GM19438 (cell line): ENCODE measurements around the gene PPY.
"Not testable (repeated sequence)": the region's sequence is repeated elsewhere in the genome, so short reads cannot be mapped to it uniquely, and the experiment has no call there.

Source experiments
- ATAC-seq: cut with Tn5 transposase; IDR thresholded peaks from one replicate; pipeline ENCODE4 v1.9.1; 2021; ENCODE audit warnings: low read depth; ENCODE audit not compliant: unreplicated experiment

The PPY gene, protein sequence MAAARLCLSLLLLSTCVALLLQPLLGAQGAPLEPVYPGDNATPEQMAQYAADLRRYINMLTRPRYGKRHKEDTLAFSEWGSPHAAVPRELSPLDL

DNA sequence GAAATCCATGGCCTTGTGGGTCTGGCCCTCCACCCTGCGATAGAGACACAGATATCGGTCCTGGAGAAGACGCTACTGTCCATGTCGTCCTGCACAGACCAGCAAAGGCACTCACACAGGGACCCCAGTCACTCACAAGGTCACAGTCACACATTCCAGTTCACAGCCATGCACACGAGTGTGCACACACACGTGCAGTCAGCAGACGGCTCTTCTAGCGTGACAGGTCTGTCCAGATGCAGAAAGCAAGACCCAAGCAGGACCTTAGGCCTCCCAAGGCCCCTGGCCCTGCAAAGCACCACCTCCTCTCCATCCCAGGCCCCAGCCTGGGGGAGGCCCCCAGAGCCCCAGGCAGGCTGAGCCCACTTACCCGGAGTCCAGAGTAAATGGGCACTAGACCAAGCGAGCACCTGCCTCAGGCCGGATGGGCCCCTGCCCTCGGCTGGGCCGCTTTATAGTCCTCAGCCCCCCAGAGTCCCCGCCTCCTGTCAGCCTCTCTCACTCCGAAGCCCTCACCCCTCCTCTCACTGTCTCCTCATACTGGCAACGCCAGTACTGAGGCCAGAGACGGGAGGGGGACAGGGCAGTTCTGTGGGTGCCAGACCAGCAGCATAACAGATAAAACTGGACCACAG lies at the start of gene PPY:
Gene PPY, minus strand, starts transcription at position 426 of the 635 bp plus-strand sequence. CDS start 822 bp downstream, outside the sequence.
- no peak for ATAC-seq

GRCh38 chr17:43988301-43988700 lies 46.0 kb upstream of the PPY start:
- no peak for ATAC-seq

- no peak for ATAC-seq
Observed at GRCh38 chr17:43987131-43988021, 45.1 kb upstream of the PPY start.

GRCh38 chr17:43986225-43986981 lies 44.1 kb upstream of the PPY start:
- no peak for ATAC-seq

- no peak for ATAC-seq
Observed at GRCh38 chr17:43984521-43984920, 42.2 kb upstream of the PPY start.

- ATAC-seq = no peak
Observed at GRCh38 chr17:43983515-43984411, 41.5 kb upstream of the PPY start.

DNA sequence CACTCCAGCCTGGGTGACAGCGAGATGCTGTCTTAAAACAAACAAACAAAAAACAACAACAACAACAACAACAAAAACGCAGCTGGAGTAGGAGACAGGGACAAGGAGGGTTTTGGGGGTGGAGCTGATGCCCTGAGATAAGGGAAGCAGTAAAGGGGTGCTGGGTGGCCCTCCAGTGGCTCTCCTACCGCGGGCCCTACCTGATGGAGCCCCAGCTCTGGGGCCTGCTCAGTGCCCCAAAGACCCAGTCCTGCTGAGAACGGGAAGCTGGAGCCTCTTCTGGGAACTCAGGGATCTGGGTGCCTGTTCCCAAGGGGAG lies 40.9 kb upstream of the PPY start:
- ATAC-seq = no peak

DNA sequence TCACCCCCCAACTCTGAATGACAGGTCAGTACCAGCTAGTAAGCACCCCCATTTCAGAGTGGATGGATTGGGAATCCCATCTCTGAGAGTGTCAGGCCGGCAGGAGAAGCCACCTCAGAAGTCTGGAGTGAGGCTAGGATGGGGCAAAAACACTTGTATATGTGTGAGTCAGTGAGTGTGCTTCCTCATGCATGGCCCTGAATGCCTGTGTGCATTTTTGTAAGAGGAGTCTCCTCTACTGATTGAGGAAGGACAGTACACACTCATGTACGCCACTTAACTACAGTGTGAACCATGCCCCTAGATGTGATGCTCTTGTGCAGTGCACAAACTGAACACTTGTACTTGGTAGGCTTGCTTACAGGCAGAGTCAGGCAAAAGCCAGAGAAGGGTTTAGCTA lies 39.9 kb upstream of the PPY start:
- no peak for ATAC-seq

- ATAC-seq = no peak
Observed at GRCh38 chr17:43979671-43980070, 37.4 kb upstream of the PPY start.

DNA sequence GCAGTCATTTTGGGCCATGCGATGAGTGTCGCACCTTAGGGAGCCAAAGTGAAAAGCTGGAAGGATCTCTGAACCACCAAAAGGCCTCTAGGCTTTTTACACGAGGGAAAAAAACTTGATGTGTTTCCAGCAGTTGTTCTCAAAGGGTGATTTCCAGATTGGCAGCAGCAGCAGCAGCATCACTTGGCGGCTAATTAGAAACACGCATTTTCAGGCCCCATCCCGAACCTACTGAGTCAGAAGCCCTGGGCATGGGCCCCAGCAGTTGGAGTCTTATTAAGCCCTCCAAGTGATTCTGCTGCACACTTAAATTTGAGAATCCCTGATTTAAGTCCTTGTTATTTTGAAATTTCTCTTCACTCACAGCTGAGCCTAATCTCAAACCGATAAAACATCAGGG lies 36.7 kb upstream of the PPY start:
- no peak for ATAC-seq

- ATAC-seq = no peak
Observed at GRCh38 chr17:43978078-43978477, 35.8 kb upstream of the PPY start.

GRCh38 chr17:43976963-43977837 lies 34.9 kb upstream of the PPY start:
- ATAC-seq = no peak

GRCh38 chr17:43975898-43976297 lies 33.6 kb upstream of the PPY start:
- ATAC-seq = no peak

DNA sequence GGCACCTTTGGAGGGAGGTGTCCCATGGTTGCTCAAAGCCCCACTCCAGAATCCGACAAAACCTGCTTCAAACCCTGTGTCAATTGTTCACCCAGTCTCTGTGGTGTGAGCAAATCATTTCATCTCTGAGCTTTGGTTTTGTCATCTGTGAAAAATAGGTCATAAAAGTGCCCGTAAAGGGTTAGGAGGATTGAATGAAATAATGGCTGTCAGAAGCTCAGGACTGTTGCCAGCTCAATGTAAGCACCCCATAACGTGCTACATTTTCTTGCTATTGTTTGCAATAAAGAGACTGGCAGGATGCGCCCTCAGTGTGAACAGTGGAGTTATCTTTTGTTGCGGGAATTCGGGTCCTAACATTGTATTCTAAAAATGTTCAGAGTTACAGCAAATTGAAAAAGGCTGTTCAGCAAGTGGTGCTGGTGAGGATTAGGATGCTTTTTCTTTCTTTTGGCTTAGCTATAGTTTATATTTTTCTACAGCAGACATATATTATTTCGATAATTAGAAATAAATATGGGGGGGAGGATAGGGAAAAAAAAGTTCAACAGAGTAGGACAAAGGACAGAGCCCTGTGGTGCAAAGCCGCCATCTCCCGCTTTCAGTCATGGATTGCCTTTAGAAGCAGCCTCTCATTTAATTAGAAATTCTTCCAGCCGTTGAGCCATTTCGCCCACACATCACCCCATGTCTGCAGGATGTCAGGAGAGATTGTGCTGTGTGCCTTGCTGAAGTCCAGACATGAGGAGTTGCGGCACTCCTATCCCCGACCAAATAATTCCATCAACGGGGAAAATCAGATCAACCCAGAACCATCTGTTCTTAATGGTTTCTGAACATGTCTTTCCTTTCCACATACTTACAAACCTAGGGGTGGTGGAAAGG lies 32.3 kb upstream of the PPY start:
- no peak for ATAC-seq

- not testable (repeated sequence) for ATAC-seq
Observed at GRCh38 chr17:43972444-43973212, 30.4 kb upstream of the PPY start.

- ATAC-seq = not testable (repeated sequence)
Observed at GRCh38 chr17:43971436-43971835, 29.2 kb upstream of the PPY start.

GRCh38 chr17:43970366-43970765 lies 28.1 kb upstream of the PPY start:
- no peak for ATAC-seq
